Choroid plexus epithelial cell (primary cell): ENCODE measurements around the gene RNF7.

Experiments
- DNase-seq: peaks from one replicate; pipeline ENCODE4 v3.0.0-alpha.2; 2010; ENCODE audit warnings: low read depth
- H3K4me3 ChIP-seq: 2 replicates; pipeline ENCODE4 v1.5.1; 2011; ENCODE audit warnings: low read depth, mild to moderate bottlenecking, control low read depth, low read length, moderate library complexity
- CTCF ChIP-seq: conservative IDR thresholded peaks from 2 replicates; pipeline ENCODE4 v1.5.1; 2011; ENCODE audit warnings: low read depth, mild to moderate bottlenecking, control low read depth, inconsistent platforms, low read length, moderate library complexity

The RNF7 gene

GRCh38 chr3:141735770-141736465, 2.2 kb upstream of the RNF7 start:
- TF ChIP-seq CTCF, result no peak
- H3K4me3 ChIP-seq, result no peak overlapping the region
- no peak for DNase-seq

GRCh38 chr3:141737093-141737492, 1.0 kb upstream of the RNF7 start:
- no peak for TF ChIP-seq CTCF
- DNase-seq, result no peak
- H3K4me3 ChIP-seq, result no peak overlapping the region

- DNase-seq, result no peak
- H3K4me3 ChIP-seq, result peak overlapping the region; percentile 95
- no peak for TF ChIP-seq CTCF
Measured at GRCh38 chr3:141737678-141738021, 448 bp upstream of the RNF7 start.

GRCh38 chr3:141738891-141739363, 829 bp downstream of the RNF7 start:
- DNase-seq, result peak; percentile 69
- no peak for TF ChIP-seq CTCF
- H3K4me3 ChIP-seq, result peak overlapping the region; percentile 95

- no peak for DNase-seq
- no peak for TF ChIP-seq CTCF
- peak overlapping the region; percentile 95 for H3K4me3 ChIP-seq
Measured at GRCh38 chr3:141739731-141740130, 1.6 kb downstream of the RNF7 start.

GRCh38 chr3:141740349-141740748, 2.3 kb downstream of the RNF7 start:
- no peak for TF ChIP-seq CTCF
- DNase-seq, result no peak
- no peak overlapping the region for H3K4me3 ChIP-seq

- no peak overlapping the region for H3K4me3 ChIP-seq
- DNase-seq, result no peak
- TF ChIP-seq CTCF, result no peak
Measured at GRCh38 chr3:141743305-141743704, 5.2 kb downstream of the RNF7 start.
